MV-4-11 (cell line): ENCODE results near the gene MYO7A.
A peak's percentile ranks its signal among the peaks of the same experiment; 100 is the strongest.

ENCODE experiments used
- DNase-seq: peaks from one replicate; lab custom pipeline; 2025; lab: John Stamatoyannopoulos, UW

MYO7A gene

GRCh38 chr11:77127920-77128691, at the start of gene MYO7A:
Gene MYO7A, plus strand, starts transcription at chr11:77128246. Its CDS starts 2,389 bp downstream, at chr11:77130635.
- DNase-seq: no peak

GRCh38 chr11:77079666-77080065, 48.4 kb upstream of the MYO7A start:
- DNase-seq: peak; percentile 1

GRCh38 chr11:77080643-77081210, 47.3 kb upstream of the MYO7A start:
- DNase-seq: no peak

GRCh38 chr11:77081381-77081851, 46.6 kb upstream of the MYO7A start:
- no peak for DNase-seq

GRCh38 chr11:77081976-77082836, 45.8 kb upstream of the MYO7A start:
- DNase-seq: no peak

- peak; percentile 71 for DNase-seq
Observed at GRCh38 chr11:77082838-77083565, 45.0 kb upstream of the MYO7A start.

GRCh38 chr11:77083566-77084245, 44.3 kb upstream of the MYO7A start:
- DNase-seq: no peak

GRCh38 chr11:77084581-77085191, 43.4 kb upstream of the MYO7A start:
- no peak for DNase-seq

- no peak for DNase-seq
Observed at GRCh38 chr11:77085652-77086051, 42.4 kb upstream of the MYO7A start.

- DNase-seq: no peak
Observed at GRCh38 chr11:77086521-77087472, 41.2 kb upstream of the MYO7A start.

- DNase-seq: no peak
Observed at GRCh38 chr11:77087723-77088225, 40.3 kb upstream of the MYO7A start.

- DNase-seq: no peak
Observed at GRCh38 chr11:77088236-77089003, 39.6 kb upstream of the MYO7A start.

- no peak for DNase-seq
Observed at GRCh38 chr11:77089004-77089545, 39.0 kb upstream of the MYO7A start.

GRCh38 chr11:77090046-77090372, 38.0 kb upstream of the MYO7A start:
- no peak for DNase-seq

- no peak for DNase-seq
Observed at GRCh38 chr11:77090373-77091111, 37.5 kb upstream of the MYO7A start.

GRCh38 chr11:77091146-77091940, 36.7 kb upstream of the MYO7A start:
- peak; percentile 57 for DNase-seq

GRCh38 chr11:77092382-77092781, 35.7 kb upstream of the MYO7A start:
- no peak for DNase-seq
